OCI-LY7 (cell line): ENCODE results near the gene BICD1.

Experiments used
- EZH2phosphoT487 ChIP-seq: fragments of 200-600 bp; sonication (generic); IDR thresholded peaks from 2 replicates; pipeline ENCODE4 v1.6.1; 2018; ENCODE audit warnings: low read depth, borderline replicate concordance, mild to moderate bottlenecking, mixed run types, antibody characterized with exemption, low read length, moderate library complexity, mixed read lengths
- TF ChIP-seq, protein P1 (sequence below): fragments of 200-600 bp; sonication (generic); conservative IDR thresholded peaks from 2 replicates; pipeline ENCODE4 v1.5.1; 2014; ENCODE audit warnings: mild to moderate bottlenecking, antibody characterized with exemption, low read length, moderate library complexity, mixed read lengths

DNA sequence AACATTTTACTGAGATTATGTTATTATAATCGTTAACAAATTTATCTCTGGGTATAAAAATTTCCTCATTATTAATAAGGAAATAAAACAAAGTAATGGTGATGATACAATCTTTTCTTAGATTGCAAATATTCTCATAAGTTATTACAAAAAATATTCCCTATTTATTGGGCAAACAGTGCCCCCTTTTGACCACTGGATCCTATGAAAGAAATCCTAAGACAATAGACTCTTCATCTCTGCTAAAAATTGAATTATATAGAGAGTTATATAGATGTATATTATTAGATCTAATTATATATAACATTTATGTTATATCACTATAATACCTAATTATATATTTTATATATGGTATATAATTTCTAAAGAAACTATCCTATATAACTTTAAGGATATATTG lies 198.5 kb downstream of the BICD1 start:
- TF ChIP-seq, protein P1, sequence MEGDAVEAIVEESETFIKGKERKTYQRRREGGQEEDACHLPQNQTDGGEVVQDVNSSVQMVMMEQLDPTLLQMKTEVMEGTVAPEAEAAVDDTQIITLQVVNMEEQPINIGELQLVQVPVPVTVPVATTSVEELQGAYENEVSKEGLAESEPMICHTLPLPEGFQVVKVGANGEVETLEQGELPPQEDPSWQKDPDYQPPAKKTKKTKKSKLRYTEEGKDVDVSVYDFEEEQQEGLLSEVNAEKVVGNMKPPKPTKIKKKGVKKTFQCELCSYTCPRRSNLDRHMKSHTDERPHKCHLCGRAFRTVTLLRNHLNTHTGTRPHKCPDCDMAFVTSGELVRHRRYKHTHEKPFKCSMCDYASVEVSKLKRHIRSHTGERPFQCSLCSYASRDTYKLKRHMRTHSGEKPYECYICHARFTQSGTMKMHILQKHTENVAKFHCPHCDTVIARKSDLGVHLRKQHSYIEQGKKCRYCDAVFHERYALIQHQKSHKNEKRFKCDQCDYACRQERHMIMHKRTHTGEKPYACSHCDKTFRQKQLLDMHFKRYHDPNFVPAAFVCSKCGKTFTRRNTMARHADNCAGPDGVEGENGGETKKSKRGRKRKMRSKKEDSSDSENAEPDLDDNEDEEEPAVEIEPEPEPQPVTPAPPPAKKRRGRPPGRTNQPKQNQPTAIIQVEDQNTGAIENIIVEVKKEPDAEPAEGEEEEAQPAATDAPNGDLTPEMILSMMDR = peak; percentile 78
- TF ChIP-seq EZH2phosphoT487 = no peak
